GM12878 (cell line): ENCODE measurements around the gene CROT. TPM values are rescaled to one million over a fixed set of nuclear protein-coding genes. Genes with fewer than 3 reads are reported as not detected.

Experiments used
- ATAC-seq: fragments of 200-7000 bp; cut with Tn5 transposase; 3 replicates; pipeline ENCODE4 v1.9.1; 2020; ENCODE audit warnings: mild to moderate bottlenecking, moderate library complexity
- BruUV-seq: library from RNA; stranded (reverse); fragments of 400-500 nt; replicated peaks from 2 replicates; lab custom pipeline; 2021; lab: Mats Ljungman, UMichigan
- CTCF ChIA-PET: fragments of 300-600 bp; sonication (Branson Sonifier 250); formaldehyde crosslinking; extraction: SDS; loops from one replicate; lab custom pipeline; 2021; ENCODE audit warnings: inconsistent platforms; lab: Yijun Ruan, JAX
- POLR2A ChIA-PET: fragments of 350-600 bp; formaldehyde crosslinking; extraction: SDS; loops from one replicate; lab custom pipeline; 2021; ENCODE audit warnings: inconsistent platforms; lab: Charles Lee
- RAD21 ChIA-PET: fragments of 300-600 bp; sonication (Branson Sonifier 250); formaldehyde crosslinking; loops from one replicate; lab custom pipeline; 2023; ENCODE audit warnings: antibody characterized with exemption; ENCODE audit not compliant: unreplicated experiment; lab: Charles Lee
- SMC1A ChIA-PET: fragments of 300-600 bp; sonication (Branson Sonifier 250); formaldehyde crosslinking; loops from one replicate; lab custom pipeline; 2023; ENCODE audit not compliant: unreplicated experiment, uncharacterized antibody; lab: Charles Lee
- DNase-seq: peaks from one replicate; pipeline ENCODE4 v3.0.0-alpha.2; 2011; ENCODE audit warnings: low read depth, low spot score
- FAIRE-seq: peaks from 3 replicates; lab custom pipeline; 2011; peaks lifted over from hg19 to GRCh38; lab: Jason Lieb, UNC
- H2AFZ ChIP-seq: 2 replicates; pipeline ENCODE4 v1.6.0; 2011; ENCODE audit warnings: low read depth, low read length, control low read depth; ENCODE audit not compliant: control insufficient read depth
- H3K27ac ChIP-seq: 2 replicates; pipeline ENCODE4 v1.5.1; 2011; ENCODE audit warnings: control low read depth; ENCODE audit not compliant: control insufficient read depth, insufficient read depth
- H3K27me3 ChIP-seq, 2 experiments: replicated peaks in 1 of 2; 2 replicates each; pipeline versions ENCODE4 v1.6.0 to v1.6.1; 2011; ENCODE audit warnings: low read length in 1 of 2; ENCODE audit not compliant: control insufficient read depth in 2 of 2, insufficient read depth in 2 of 2
- H3K36me3 ChIP-seq, 2 experiments: 2 replicates each; pipeline ENCODE4 v1.5.1; 2011; ENCODE audit warnings: low read length in 1 of 2; ENCODE audit not compliant: control insufficient read depth in 2 of 2, insufficient read depth in 2 of 2
- H3K4me1 ChIP-seq: 2 replicates; pipeline ENCODE4 v1.6.1; 2011; ENCODE audit warnings: mild to moderate bottlenecking, low read length, moderate library complexity, mixed read lengths; ENCODE audit not compliant: control insufficient read depth, insufficient read depth
- H3K4me2 ChIP-seq: 2 replicates; pipeline ENCODE4 v1.6.0; 2011; ENCODE audit warnings: control low read depth; ENCODE audit not compliant: control insufficient read depth, insufficient read depth
- H3K4me3 ChIP-seq: fragments of 200-600 bp; sonication (generic); 2 replicates; pipeline ENCODE4 v1.5.1; 2016
- H3K79me2 ChIP-seq: 2 replicates; pipeline ENCODE4 v1.6.0; 2011; ENCODE audit warnings: low read length; ENCODE audit not compliant: control insufficient read depth, insufficient read depth
- H3K9ac ChIP-seq: 2 replicates; pipeline ENCODE4 v1.8.0; 2011; ENCODE audit warnings: low read length, control low read depth, mixed read lengths; ENCODE audit not compliant: control insufficient read depth, insufficient read depth
- H3K9me3 ChIP-seq: replicated peaks from 3 replicates; pipeline ENCODE4 v1.5.1; 2011; ENCODE audit warnings: mild to moderate bottlenecking, low read length; ENCODE audit not compliant: control insufficient read depth, insufficient read depth
- H4K20me1 ChIP-seq: 2 replicates; pipeline ENCODE4 v1.6.0; 2011; ENCODE audit not compliant: control insufficient read depth, insufficient read depth
- BCL11A ChIP-seq: IDR thresholded peaks from 2 replicates; pipeline ENCODE4 v1.6.1; 2011; ENCODE audit warnings: low read depth, low read length
- BMI1 ChIP-seq: fragments of 450-650 bp; IDR thresholded peaks from 2 replicates; pipeline ENCODE4 v1.6.1; 2016; ENCODE audit warnings: mild to moderate bottlenecking, moderate library complexity, borderline replicate concordance
- CBFB ChIP-seq: IDR thresholded peaks from 2 replicates; pipeline ENCODE4 v1.6.1; 2016; ENCODE audit warnings: antibody characterized with exemption, low read depth
- CBX3 ChIP-seq: fragments of 200-600 bp; sonication (generic); IDR thresholded peaks from 2 replicates; pipeline ENCODE4 v1.6.1; 2016; ENCODE audit warnings: low read depth, borderline replicate concordance
- EGR1 ChIP-seq, 2 experiments: IDR thresholded peaks; 1 replicate in 1 of 2; 2 replicates in 1 of 2; pipeline ENCODE4 v1.6.1; 2011 to 2012; ENCODE audit warnings: low read depth in 2 of 2, low read length in 2 of 2, borderline replicate concordance in 1 of 2, mild to moderate bottlenecking in 1 of 2, moderate library complexity in 1 of 2
- ETV6 ChIP-seq, 2 experiments: fragments of 450-650 bp in 1 of 2; IDR thresholded peaks in 1 of 2; conservative IDR thresholded peaks in 1 of 2; 2 replicates each; pipeline ENCODE4 v1.6.1; 2014; ENCODE audit warnings: antibody characterized with exemption in 1 of 2, borderline replicate concordance in 1 of 2, low read depth in 1 of 2, mild to moderate bottlenecking in 1 of 2, moderate library complexity in 1 of 2
- FOS ChIP-seq: IDR thresholded peaks from 3 replicates; pipeline ENCODE4 v1.6.1; 2011; ENCODE audit warnings: borderline replicate concordance; ENCODE audit not compliant: insufficient read length; ENCODE audit errors: extremely low read depth
- HDAC6 ChIP-seq: fragments of 200-600 bp; sonication (generic); IDR thresholded peaks from one replicate; pipeline ENCODE4 v1.8.0; 2017; ENCODE audit warnings: antibody characterized with exemption; ENCODE audit not compliant: unreplicated experiment
- SMC3 ChIP-seq: IDR thresholded peaks from 2 replicates; pipeline ENCODE4 v1.6.1; 2011; ENCODE audit warnings: low read length, improper control_type of control experiment, borderline replicate concordance
- STAT3 ChIP-seq: IDR thresholded peaks from 2 replicates; pipeline ENCODE4 v1.6.1; 2011; ENCODE audit warnings: low read depth, low read length, improper control_type of control experiment
- YBX1 ChIP-seq: fragments of 450-650 bp; IDR thresholded peaks from 2 replicates; pipeline ENCODE4 v1.6.1; 2016; ENCODE audit warnings: antibody characterized with exemption
- WGBS: methylation state at CpG from one replicate; pipeline ENCODE4 v1.1.6; 2016; ENCODE audit warnings: low lambda C conversion rate; ENCODE audit not compliant: insufficient replicate concordance, insufficient coverage; ENCODE audit errors: missing lambda C conversion rate; 5-methylcytosine and 5-hydroxymethylcytosine counted together
- in situ Hi-C: fragments of 300-500 bp; cut with MboI; formaldehyde crosslinking; loops from 9 replicates; pipeline ENCODE4 v1.14.3; 2018; ENCODE audit warnings: mixed read lengths
- intact Hi-C: fragments of 100-400 bp; cut with micrococcal nuclease; formaldehyde crosslinking; loops from one replicate; pipeline ENCODE4 v1.14.2; 2022; ENCODE audit not compliant: unreplicated experiment
- polyA plus RNA-seq, 11 experiments: library from polyadenylated mRNA; depleted of rRNA in 4 of 11; unstranded in 6 of 11; stranded (reverse) in 5 of 11; fragments of >200 nt; fragmentation: Nextera tagmentation in 4 of 11; fragmentation: Illumina TruSeq in 1 of 11; extraction: Ambion mirVana in 4 of 11; extraction: Trizol in 1 of 11; gene quantifications; 1 replicate in 1 of 11; 2 replicates in 10 of 11; pipeline versions ENCODE4 v1.2.1 to v1.2.3, GENCODE V29; 2011 to 2016; ENCODE audit warnings: inconsistent platforms in 2 of 11, missing spikeins in 2 of 11, low read depth in 1 of 11
- total RNA-seq, 4 experiments: library from RNA; depleted of rRNA in 3 of 4; stranded (reverse); fragments of >200 nt in 3 of 4; fragmentation: Illumina TruSeq in 1 of 4; extraction: Trizol in 1 of 4; gene quantifications; 2 replicates each; pipeline versions ENCODE4 v1.2.1 to v1.2.3, GENCODE V29; 2013 to 2021
- TF ChIP-seq, protein P1 (sequence below): IDR thresholded peaks from 2 replicates; pipeline ENCODE4 v1.6.1; 2012; ENCODE audit warnings: low read depth, low read length, improper control_type of control experiment

Gene CROT
- total and polyA plus RNA-seq, 10 of the 15 experiments (the other 5 are each of a cell fraction or from before 2014, with no cell fraction given) = 5.5 to 15.9 (median 12.1) TPM

DNA sequence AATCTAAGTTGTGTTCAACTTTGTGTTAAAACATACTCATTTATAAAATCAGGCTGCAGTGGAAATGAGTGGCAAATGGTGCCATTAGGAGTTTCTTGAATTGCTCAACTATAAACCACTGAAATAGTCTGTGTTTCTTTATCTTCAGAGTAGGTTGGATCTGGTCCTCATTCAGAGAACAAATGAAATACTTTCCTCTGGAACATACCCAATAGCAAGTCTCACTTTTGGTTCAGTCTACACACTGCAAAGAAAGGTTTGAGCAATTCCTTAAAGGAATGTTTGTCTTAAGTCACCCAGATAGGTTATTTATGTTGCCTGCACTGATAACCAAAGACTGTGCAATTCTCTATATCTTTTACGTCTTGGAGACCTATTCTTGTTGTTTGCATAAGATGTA lies 67.6 kb downstream of the CROT start:
- in situ Hi-C loops = loop anchor here (25.0 kb wide), 1 partner anchor 476 kb away; no protein-coding TSS in a partner anchor
- BruUV-seq = no TSS peak
- intact Hi-C loops = no loop called here
- 84% methylated on average over 1 of the region's 1 CpG for WGBS
- ATAC-seq (no peak), FAIRE-seq (no peak), DNase-seq (no peak)
- POLR2A ChIA-PET = interaction anchor here (2.2 kb wide), 1 partner anchor 96 kb away, joined by 8 read pairs; no protein-coding TSS in a partner anchor
- Histone ChIP-seq H3K9me3 (no peaks in the 10 kb centered on the region), H3K9ac (no peak overlapping the region), H3K27ac (no peak overlapping the region), H3K4me1 (no peaks in the 10 kb centered on the region), H2AFZ (no peak overlapping the region), H4K20me1 (no peaks in the 10 kb centered on the region), H3K4me3 (no peak overlapping the region), H3K36me3 (no peaks in the 10 kb centered on the region), H3K27me3 (no peaks in the 10 kb centered on the region), H3K79me2 (no peaks in the 10 kb centered on the region), H3K4me2 (no peak overlapping the region)
- CTCF ChIA-PET = interaction anchor here (0.9 to 11.2 kb wide), 4 partner anchors 15 to 177 kb away, joined by 3 to 296 read pairs (median 4); no protein-coding TSS in a partner anchor
- RAD21 ChIA-PET = interaction anchor here (2.9 kb wide), 1 partner anchor 101 kb away, joined by 8 read pairs; no protein-coding TSS in a partner anchor
- SMC1A ChIA-PET = interaction anchor here (0.5 to 11.1 kb wide), 5 partner anchors 8 to 164 kb away, joined by 3 to 260 read pairs (median 7); no protein-coding TSS in a partner anchor
- TF ChIP-seq FOS = no peak

DNA sequence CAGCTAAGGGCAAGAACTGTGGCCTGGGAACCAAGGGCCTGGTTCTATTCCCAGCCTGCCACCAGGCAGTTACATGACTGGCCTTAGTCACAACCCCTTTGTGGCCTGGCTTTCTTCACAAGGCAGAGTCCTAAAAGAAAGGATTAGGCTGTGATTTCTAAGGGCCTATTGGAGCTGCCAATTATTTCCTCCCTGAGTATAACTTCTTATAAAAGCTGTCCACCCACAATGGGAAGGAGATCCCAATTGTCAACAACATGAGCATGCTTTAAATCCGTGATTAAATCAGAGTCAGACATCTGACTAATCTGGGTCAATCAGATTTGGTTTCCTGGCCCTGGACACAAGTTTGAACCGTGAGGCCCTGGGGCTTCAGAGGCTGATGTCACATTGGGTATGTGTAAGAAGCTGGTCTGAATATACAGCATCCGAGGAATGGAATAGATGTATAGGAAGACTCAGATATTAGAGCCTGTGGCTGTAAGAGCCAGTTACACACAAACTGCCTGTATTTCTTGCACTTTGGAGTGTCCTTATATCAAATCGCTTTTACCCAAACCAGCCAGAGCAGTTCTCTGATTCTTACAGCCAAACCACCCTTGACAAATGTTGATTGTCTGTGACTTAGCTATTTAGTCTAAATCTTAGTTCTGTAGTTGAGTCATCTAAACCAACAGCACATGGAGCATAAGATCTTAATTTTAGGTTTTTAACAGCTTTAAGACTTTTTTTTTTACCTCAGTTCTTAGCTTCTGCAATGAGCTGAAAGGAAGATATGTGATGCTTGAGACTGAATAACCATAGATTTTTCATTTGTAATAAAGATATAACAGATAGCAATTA lies 68.7 kb downstream of the CROT start:
- 67% methylated on average over 4 of the region's 4 CpGs for WGBS
- ChIA-PET CTCF (interaction anchor here (0.5 to 11.2 kb wide), 16 partner anchors 8 to 560 kb away, joined by 3 to 296 read pairs (median 4); no protein-coding TSS in a partner anchor), POLR2A (interaction anchor here (0.6 to 2.2 kb wide), 2 partner anchors 36 to 97 kb away, joined by 5 to 8 read pairs; no protein-coding TSS in a partner anchor), SMC1A (interaction anchor here (0.6 to 11.1 kb wide), 15 partner anchors 9 to 739 kb away, joined by 3 to 260 read pairs (median 7); no protein-coding TSS in a partner anchor), RAD21 (interaction anchor here (0.9 to 7.2 kb wide), 6 partner anchors 9 to 104 kb away, joined by 3 to 109 read pairs (median 4); no protein-coding TSS in a partner anchor)
- H3K27me3 ChIP-seq = no peaks in the 10 kb centered on the region
- H3K4me2 ChIP-seq = no peak overlapping the region
- H3K9me3 ChIP-seq = no peaks in the 10 kb centered on the region
- ATAC-seq (no peak), DNase-seq (no peak), FAIRE-seq (no peak)
- no peak overlapping the region for H3K9ac ChIP-seq
- BruUV-seq = no TSS peak
- H3K4me3 ChIP-seq = no peak overlapping the region
- H3K4me1 ChIP-seq = no peaks in the 10 kb centered on the region
- in situ Hi-C loops = loop anchor here (25.0 kb wide), 1 partner anchor 477 kb away; no protein-coding TSS in a partner anchor
- no peaks in the 10 kb centered on the region for H3K79me2 ChIP-seq
- no peak overlapping the region for H3K27ac ChIP-seq
- H2AFZ ChIP-seq = no peak overlapping the region
- H3K36me3 ChIP-seq = no peaks in the 10 kb centered on the region
- intact Hi-C loops = no loop called here
- H4K20me1 ChIP-seq = no peaks in the 10 kb centered on the region
- no peak for TF ChIP-seq CBFB
- TF ChIP-seq BCL11A = no peak
- no peak for TF ChIP-seq STAT3
- TF ChIP-seq, protein P1, sequence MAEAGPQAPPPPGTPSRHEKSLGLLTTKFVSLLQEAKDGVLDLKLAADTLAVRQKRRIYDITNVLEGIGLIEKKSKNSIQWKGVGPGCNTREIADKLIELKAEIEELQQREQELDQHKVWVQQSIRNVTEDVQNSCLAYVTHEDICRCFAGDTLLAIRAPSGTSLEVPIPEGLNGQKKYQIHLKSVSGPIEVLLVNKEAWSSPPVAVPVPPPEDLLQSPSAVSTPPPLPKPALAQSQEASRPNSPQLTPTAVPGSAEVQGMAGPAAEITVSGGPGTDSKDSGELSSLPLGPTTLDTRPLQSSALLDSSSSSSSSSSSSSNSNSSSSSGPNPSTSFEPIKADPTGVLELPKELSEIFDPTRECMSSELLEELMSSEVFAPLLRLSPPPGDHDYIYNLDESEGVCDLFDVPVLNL = no peak
- TF ChIP-seq BMI1 = no peak
- TF ChIP-seq EGR1 (IDR thresholded peaks at IDR 0.05; ENCODE audit: borderline replicate concordance in 1 of 2, low read depth in 2 of 2, low read length in 2 of 2) = no peak
- TF ChIP-seq ETV6 (conservative IDR thresholded peaks at IDR 0.05 in 1 of 2, IDR thresholded peaks at IDR 0.05 in 1 of 2; ENCODE audit: borderline replicate concordance in 1 of 2, low read depth in 1 of 2) = no peak
- TF ChIP-seq CBX3 = no peak
- no peak for TF ChIP-seq SMC3
- TF ChIP-seq HDAC6 = no peak
- TF ChIP-seq YBX1 = no peak
